ENCODE results near the gene TBC1D22A.

DNA sequence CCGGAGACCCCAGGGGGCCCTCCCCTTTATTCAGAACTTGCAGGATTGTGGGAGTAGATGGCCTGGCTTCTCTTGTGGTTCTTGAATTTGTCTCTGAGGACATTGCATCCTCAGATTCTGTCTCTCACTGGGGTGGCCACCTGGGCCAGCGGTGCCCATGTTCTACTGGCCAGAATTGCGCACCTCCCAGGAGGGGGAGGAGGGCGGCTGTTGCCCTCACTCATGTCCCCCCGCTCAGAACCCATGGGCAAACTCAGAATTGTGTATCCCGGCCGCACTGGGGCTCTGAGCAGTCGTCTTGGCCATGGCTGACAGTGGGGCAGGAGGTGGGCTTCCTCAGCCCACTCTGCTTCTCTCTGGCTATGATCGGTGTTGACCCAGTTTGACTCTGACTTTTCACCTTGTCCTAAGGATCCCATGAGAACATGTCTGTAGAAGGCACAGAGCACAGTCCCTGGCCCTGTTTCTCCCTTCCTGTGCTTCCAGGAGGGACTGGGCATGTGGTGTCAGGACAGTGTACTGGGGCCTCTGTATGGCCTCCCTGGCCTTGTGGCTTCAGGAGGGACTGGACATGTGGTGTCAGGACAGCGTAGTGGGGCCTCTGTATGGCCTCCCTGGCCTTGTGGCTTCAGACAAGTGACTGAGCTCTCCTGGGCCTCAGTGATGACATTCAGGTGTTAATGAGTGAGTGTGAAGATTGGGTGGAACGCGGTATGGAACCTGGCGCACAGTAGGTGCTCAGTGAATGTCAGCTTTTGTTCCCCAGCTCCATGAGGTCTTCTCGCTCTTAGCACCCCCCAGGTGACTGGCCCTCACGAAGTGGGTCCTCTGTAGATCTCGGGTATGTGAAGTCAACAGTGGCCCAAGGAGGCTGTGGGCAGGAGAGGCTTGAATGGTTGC, 99.3 kb downstream of the TBC1D22A start:
- TF ChIP-seq EZH2 (IDR thresholded peaks at IDR 0.05; ENCODE audit: low read depth, unreplicated experiment), result no peak
- no peak for TF ChIP-seq POLR2AphosphoS5 (IDR thresholded peaks at IDR 0.05; ENCODE audit: low read depth)
- TF ChIP-seq, protein P1, sequence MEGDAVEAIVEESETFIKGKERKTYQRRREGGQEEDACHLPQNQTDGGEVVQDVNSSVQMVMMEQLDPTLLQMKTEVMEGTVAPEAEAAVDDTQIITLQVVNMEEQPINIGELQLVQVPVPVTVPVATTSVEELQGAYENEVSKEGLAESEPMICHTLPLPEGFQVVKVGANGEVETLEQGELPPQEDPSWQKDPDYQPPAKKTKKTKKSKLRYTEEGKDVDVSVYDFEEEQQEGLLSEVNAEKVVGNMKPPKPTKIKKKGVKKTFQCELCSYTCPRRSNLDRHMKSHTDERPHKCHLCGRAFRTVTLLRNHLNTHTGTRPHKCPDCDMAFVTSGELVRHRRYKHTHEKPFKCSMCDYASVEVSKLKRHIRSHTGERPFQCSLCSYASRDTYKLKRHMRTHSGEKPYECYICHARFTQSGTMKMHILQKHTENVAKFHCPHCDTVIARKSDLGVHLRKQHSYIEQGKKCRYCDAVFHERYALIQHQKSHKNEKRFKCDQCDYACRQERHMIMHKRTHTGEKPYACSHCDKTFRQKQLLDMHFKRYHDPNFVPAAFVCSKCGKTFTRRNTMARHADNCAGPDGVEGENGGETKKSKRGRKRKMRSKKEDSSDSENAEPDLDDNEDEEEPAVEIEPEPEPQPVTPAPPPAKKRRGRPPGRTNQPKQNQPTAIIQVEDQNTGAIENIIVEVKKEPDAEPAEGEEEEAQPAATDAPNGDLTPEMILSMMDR (conservative IDR thresholded peaks at IDR 0.05; ENCODE audit: low read depth in 2 of 2), result no peak
- no peak for TF ChIP-seq CREB1 (CRISPR knock-in tag; IDR thresholded peaks at IDR 0.05; ENCODE audit: low read depth)
